Tibial artery (tissue), 4 donors: Measurements from ENCODE around the gene HOXB1.

Source experiments
- DNase-seq, 2 donors: peaks; one replicate each; pipeline ENCODE4 v3.0.0-alpha.2; 2019
- H3K27ac ChIP-seq, 2 donors: fragments of 200-600 bp; sonication (generic) in 1 of 2; 1 replicate in 1 of 2; 2 replicates in 1 of 2; pipeline ENCODE4 v1.5.1; 2018 to 2019; ENCODE audit warnings: mild to moderate bottlenecking in 1 of 2
- H3K27me3 ChIP-seq, 2 donors: fragments of 200-600 bp; sonication (generic) in 1 of 2; one replicate each; pipeline versions ENCODE4 v1.5.1 to v1.6.0; 2016 to 2019
- H3K36me3 ChIP-seq, 3 donors: fragments of 200-600 bp; sonication (generic) in 2 of 3; one replicate each; pipeline ENCODE4 v1.5.1; 2016 to 2019; ENCODE audit warnings: mild to moderate bottlenecking in 2 of 3
- H3K4me1 ChIP-seq, 4 donors: fragments of 200-600 bp; sonication (generic) in 2 of 4; 1 replicate in 3 of 4; 2 replicates in 1 of 4; pipeline ENCODE4 v1.5.1; 2016 to 2019
- H3K4me3 ChIP-seq, 2 donors: fragments of 200-600 bp; sonication (generic) in 1 of 2; 1 replicate in 1 of 2; 2 replicates in 1 of 2; pipeline ENCODE4 v1.5.1; 2018 to 2019; ENCODE audit warnings: mild to moderate bottlenecking in 2 of 2
- H3K9me3 ChIP-seq, 3 donors: fragments of 200-600 bp; sonication (generic) in 1 of 3; one replicate each; pipeline ENCODE4 v1.5.1; 2016 to 2019
- CTCF ChIP-seq, 2 experiments: fragments of 200-600 bp in 1 of 2; fragments of 450-650 bp in 1 of 2; IDR thresholded peaks; one replicate each; pipeline ENCODE4 v1.5.1; 2017 to 2019; ENCODE audit warnings: antibody characterized with exemption in 2 of 2, mild to moderate bottlenecking in 1 of 2, moderate library complexity in 1 of 2
- intact Hi-C: fragments of 100-400 bp; cut with DNase I; formaldehyde crosslinking; loops from one replicate; pipeline ENCODE4 v1.15.0; 2023; ENCODE audit warnings: low total_unique reads

Gene HOXB1

GRCh38 chr17:48547808-48548522 lies 17.2 kb upstream of the HOXB1 start:
- H3K27ac ChIP-seq, result peak overlapping the region in 1 of 2 donors; percentile 95
- peaks cover 0 to 5% of the 10 kb centered on the region in 2 donors for H3K27me3 ChIP-seq
- TF ChIP-seq CTCF (IDR thresholded peaks at IDR 0.05), result no peak
- H3K4me1 ChIP-seq, result peaks cover 0 to 36% (median 28%) of the 10 kb centered on the region in 4 donors
- H3K9me3 ChIP-seq, result no peaks in the 10 kb centered on the region
- H3K4me3 ChIP-seq, result peak overlapping the region; percentile 30 to 49
- no peaks in the 10 kb centered on the region for H3K36me3 ChIP-seq
- no peak for DNase-seq
- intact Hi-C loops, result no loop called here

GRCh38 chr17:48546924-48547807 lies 16.4 kb upstream of the HOXB1 start:
- H3K27ac ChIP-seq, result peak overlapping the region; percentile 41 to 95
- no peak for DNase-seq

GRCh38 chr17:48546137-48546923 lies 15.5 kb upstream of the HOXB1 start:
- Histone ChIP-seq H3K4me1 (peaks cover 0 to 40% (median 27%) of the 10 kb centered on the region in 4 donors), H3K27me3 (peaks cover 0 to 5% of the 10 kb centered on the region in 2 donors), H3K4me3 (peak overlapping the region; percentile 30 to 49), H3K9me3 (no peaks in the 10 kb centered on the region), H3K36me3 (no peaks in the 10 kb centered on the region), H3K27ac (peak overlapping the region; percentile 41 to 95)
- intact Hi-C loops, result no loop called here
- DNase-seq, result no peak
- TF ChIP-seq CTCF (IDR thresholded peaks at IDR 0.05), result no peak

More at GRCh38 chr17:48546924-48547807, 16.4 kb upstream of the HOXB1 start:
- Histone ChIP-seq H3K27me3 (peaks cover 0 to 5% of the 10 kb centered on the region in 2 donors), H3K9me3 (no peaks in the 10 kb centered on the region), H3K36me3 (no peaks in the 10 kb centered on the region), H3K4me3 (peak overlapping the region; percentile 30 to 49), H3K4me1 (peaks cover 0 to 40% (median 26%) of the 10 kb centered on the region in 4 donors)
- intact Hi-C loops, result no loop called here
- TF ChIP-seq CTCF (IDR thresholded peaks at IDR 0.05), result no peak

GRCh38 chr17:48545539-48545938 lies 14.7 kb upstream of the HOXB1 start:
- DNase-seq, result no peak
- no peaks in the 10 kb centered on the region for H3K9me3 ChIP-seq
- no peak for TF ChIP-seq CTCF (IDR thresholded peaks at IDR 0.05)
- no peaks in the 10 kb centered on the region for H3K36me3 ChIP-seq
- peaks cover 0 to 5% of the 10 kb centered on the region in 2 donors for H3K27me3 ChIP-seq
- peak overlapping the region; percentile 55 to 95 for H3K27ac ChIP-seq
- peaks cover 0 to 37% (median 31%) of the 10 kb centered on the region in 4 donors for H3K4me1 ChIP-seq
- peak overlapping the region in 1 of 2 donors; percentile 78 for H3K4me3 ChIP-seq
- intact Hi-C loops, result no loop called here

GRCh38 chr17:48545022-48545375 lies 14.2 kb upstream of the HOXB1 start, which contains the start of gene HOXB2:
Gene HOXB2 (minus strand): TSS chr17:48545109. CDS start chr17:48544911, 198 bp downstream.
- H3K9me3 ChIP-seq, result no peaks in the 10 kb centered on the region
- H3K27me3 ChIP-seq, result peaks cover 0 to 5% of the 10 kb centered on the region in 2 donors
- no peak for TF ChIP-seq CTCF (IDR thresholded peaks at IDR 0.05)
- H3K27ac ChIP-seq, result peak within 1 kb of the TSS; percentile 55 to 95
- peak within 1 kb of the TSS; percentile 54 to 78 for H3K4me3 ChIP-seq
- DNase-seq, result peak in 1 of 2 donors; percentile 39
- intact Hi-C loops, result no loop called here
- H3K36me3 ChIP-seq, result no peaks in the 10 kb centered on the region
- peaks cover 0 to 37% (median 30%) of the 10 kb centered on the region in 4 donors for H3K4me1 ChIP-seq
